NCI-H748 treated with DMSO at 0.1 percent for 48 hours (cell line): Measurements from ENCODE around the gene FAM3B.

Experiments
- DNase-seq: peaks from one replicate; lab custom pipeline; 2025; lab: John Stamatoyannopoulos, UW

FAM3B gene

DNA sequence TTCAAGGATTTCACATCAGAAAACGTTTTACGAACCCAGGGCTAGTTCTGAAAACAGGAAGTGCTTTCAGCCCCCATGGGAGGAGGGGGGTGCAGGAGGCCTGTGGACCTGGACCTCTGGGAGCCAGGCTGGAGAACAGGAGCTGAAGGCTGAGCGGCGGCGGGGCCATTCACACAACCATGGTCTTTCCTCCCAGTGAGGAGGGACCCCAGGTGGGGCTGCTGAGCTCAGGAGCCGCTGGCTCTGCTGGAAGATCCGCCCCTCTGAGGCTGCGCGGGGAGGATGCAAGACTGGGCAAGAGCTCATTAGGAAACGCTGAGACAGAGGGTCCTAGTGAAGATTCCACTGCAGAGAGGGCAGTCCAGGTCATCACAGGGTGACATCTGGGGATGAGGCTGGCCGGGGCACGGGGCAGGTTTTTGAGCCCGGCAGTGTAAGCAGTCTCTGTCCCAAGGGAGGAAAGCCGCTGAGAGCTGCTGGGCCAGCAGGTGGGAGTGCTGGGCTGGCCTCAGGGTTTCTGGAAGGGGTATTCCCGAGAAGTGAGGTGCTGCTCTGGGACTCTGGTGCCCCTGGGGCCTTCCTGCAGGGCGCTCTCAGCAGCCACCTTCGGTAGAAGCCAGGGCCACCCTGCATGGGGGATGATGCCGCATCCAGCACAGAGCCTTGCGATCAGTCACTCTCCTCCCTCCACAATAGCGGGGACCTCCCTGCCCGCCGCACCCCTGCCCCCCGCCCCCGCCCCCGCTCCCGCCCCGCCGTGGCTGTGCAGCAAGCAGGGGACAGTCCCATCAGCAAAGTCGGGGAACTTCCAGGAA is 52.7 kb downstream of the FAM3B start:
- DNase-seq: no peak

DNA sequence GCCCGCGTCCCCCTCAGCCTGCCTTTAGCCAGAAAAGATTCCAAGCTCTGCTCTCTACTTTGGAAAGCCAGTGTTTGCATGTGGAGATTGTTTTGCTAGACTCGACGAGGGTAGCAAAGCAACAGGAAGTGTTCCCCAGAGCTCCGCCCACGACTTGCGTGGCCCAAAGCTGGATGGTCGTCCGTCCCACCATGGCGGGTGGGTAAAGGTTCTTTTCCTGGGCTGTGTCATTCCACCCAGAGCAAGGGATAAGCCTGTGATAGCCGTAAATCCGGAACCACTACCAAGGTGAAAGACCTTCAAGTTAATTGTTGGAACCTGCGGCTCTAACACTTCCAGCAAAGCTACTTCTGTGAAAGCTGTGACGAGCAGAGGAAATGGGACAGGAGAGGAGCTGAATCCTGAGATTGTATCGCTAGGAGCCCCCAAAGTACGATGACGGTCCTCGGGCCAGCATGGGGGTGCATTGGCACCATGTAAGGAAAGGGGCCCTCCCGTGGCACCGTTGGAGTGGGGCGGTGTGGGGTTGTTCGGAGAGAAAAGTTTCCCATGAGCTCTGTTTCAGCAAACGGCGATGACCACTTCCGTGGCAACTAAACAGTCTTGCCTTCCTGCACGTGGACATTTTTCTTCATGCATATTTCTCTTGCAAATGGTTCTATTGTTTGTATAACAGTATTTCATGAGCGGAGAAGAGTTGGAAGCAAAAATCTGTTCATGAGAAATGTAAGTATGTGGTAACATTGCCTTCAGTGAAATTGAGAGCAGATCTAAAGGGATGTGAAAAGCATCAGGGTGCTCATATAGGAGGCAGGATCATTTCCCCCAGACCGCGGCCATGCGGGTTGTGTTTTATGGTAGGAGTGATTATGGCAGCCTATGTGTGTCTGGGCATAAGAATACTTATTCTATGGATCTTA is 53.6 kb downstream of the FAM3B start:
- no peak for DNase-seq

DNA sequence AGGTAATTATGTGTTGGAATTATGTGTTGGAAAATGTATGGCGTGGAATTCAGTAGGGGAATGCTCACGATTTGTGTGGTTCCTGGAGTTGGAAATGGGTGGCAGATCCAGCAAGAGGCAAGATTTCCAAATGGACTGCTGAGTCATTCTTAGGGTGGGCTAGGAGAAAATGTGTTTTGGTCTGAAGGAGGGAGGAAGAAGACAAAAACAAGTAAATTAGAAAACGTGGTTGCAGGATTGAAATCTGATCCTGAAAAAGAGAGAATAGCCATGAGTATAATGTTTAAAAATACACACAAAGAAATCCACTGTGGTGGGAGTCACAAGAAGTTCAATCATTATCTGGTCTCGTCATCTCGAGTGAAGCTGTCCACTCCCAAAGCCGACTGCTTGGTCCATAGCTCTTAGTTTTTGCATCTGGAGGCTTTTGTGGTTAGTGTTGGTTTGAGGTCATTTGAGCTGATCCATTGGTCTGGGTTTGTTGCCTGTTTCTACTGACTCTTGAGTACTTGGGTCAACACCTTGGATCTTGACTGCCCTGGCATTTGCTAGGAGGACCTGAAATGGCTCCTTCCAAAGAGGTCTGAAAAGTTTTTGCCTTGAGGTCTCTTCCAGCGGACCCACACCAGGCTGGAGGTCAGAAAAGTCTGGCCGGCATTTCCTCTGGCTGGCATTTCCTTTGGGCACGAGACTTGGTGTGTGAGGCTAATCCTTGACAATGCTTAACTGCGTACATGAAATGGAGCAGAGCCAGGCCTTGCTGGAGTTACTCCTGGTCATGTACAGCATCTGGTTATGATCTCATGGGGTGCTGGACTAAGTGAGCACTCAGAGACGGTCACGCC is 54.5 kb downstream of the FAM3B start:
- DNase-seq: no peak

DNA sequence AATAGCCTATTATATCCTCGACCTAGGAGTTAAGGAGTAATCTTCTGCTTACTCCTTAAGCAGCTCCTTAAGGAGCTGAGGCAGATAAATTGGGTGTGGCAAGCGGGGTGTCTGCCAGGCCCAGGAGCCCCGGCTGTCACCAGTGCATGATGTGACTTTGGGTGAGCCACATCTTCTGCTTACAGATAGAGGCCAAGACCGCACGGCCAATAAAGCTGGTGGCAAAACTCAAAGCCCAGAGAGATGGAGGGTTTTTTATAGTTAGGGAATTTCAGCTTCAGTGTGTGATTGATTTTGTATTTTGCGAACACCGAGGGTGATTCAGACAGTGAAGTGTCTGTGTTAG is 55.1 kb downstream of the FAM3B start:
- DNase-seq: no peak

DNA sequence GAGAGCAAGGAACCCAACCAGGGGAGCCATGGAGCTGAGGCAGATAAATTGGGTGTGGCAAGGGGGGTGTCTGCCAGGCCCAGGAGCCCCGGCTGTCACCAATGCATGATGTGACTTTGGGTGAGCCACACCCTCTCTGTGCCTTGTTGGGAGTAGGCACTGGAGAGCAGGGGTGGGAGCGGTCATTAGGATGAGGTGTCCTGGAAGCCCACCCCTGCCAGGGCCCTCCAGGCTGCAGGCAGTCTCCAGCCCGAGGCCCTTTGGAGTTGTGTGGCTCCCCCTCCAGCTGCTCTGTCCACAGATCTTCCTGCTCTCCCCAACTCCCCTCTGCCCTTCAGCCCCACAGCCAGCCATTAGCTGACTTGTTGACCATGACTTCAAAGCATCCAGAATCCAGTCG is 56.7 kb downstream of the FAM3B start:
- no peak for DNase-seq

DNA sequence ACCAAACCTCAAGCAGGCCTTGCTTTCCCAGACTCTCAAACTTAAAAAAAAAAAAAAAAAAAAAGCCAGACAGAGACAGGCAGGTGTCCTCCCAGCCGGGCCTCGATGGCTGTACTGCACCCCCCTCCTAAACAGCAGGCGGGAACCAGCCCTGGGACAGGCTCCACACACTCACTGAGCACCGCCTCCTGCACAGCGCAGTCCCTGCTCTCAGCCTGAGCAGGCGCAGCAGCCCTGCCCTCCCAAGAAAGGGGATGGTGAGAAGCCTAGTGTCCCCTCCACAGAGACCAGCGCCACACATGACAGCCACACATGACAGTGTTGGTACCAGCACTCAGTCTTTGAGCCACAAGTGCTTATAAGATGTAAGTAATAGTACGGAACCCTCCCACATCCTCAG is 57.2 kb downstream of the FAM3B start:
- DNase-seq: no peak

DNA sequence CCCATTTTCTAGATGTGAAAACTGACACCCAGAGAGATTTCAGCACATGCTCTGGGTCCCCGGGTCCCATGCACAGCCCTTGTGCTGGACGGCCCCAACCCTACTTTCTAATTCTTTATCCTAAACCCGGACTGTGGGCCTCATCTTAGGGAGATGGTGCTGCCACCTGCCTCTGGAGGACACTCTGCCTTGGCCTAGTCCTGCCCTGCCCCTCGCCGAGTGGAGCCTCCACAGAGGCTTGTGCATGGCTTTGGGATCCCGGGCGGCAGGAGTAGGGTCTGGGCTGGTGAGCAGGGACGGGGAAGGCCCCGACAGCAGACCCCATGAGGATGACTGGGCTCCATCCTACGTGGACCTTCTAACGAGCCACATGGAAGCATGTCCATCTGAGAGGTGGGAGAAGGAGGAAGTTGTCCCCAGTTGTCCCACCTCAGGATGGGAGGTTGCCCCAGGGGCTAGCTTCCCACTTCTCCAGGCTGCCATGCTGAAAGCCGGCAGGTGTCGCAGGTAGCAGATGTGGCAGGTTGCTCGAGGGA is 57.6 kb downstream of the FAM3B start:
- no peak for DNase-seq

DNA sequence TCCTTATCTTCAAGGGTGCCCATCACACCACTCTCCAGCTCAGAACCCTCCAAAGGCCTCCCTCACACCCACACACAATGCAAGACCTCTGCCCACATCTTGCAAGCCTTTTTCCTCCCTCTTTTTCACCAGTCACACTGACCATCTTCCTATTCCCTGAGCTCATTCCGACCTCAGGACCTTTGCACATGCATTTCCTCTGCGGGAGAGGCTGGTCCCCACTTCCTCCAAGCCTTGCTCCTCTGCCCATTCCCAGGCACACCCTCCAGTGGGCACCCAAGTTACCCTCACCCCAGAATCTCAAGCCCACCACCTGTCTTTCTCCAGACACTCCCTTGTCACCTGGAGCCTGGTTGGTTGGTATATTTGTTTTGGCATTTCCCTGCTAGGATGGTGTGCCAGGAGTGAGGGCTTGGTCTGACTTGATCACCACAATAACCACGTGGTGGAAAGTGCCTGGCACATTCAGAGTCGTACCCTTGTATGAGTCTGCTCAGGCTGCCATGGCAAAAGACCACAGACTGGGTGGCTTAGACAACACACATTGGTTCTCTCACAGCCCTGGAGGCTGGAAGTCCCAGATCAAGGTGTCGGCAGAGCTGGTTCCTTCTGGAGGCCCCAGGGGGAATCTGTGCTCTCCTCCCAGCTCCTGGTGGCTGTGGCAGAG is 58.4 kb downstream of the FAM3B start:
- no peak for DNase-seq

DNA sequence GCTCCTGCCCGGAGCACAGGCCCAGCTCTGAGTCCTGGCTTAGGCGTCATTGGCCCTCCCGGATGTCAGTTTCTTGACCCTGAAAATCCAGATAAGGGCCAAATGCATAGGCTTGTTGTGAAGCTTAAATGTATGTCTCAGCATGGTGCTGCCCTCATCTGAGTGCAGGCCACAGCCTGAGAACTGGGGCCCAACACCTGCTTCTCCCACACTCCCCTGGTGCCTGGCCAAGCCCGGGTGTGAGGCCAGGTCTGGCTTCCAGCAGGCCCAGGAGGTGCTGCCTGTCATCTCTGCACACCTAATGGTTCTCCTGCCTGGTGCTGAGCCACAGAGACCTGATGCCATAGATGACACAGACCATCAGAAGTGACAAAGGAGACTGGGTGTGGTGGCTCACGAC is 59.3 kb downstream of the FAM3B start:
- no peak for DNase-seq

DNA sequence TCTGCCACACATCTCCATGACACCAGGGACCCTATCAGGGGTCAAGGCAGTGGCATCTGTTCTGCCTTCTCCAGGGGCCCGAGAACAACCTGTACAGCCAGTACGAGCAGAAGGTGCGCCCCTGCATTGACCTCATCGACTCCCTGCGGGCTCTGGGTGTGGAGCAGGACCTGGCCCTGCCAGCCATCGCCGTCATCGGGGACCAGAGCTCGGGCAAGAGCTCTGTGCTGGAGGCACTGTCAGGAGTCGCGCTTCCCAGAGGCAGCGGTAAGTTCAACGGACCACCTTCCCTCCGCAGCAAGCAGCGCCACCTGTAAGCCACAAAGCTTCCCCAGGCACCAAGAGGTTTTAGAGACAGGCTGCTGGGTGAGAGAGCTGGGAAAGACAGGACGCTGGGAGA is 61.1 kb downstream of the FAM3B start:
- no peak for DNase-seq

DNA sequence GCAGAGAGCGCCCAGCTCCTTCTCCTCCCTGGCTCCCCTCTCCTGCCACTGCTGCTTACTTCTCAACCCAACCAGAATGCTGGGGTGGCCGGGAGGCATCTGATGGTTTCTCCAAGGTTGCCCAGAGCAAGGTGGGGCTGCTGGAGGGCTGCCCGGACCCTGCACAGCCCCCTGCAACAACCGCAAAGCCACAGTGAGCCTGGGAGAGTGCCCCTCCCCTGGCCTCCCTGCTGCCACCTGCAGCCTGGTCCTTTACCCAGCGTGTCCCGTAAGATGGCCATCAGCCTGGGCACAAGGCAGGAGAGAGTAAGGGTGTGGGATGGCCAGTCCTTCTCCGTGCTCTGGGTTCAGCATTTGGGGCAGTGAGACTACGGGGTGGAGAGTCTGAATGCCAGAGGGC is 62.2 kb downstream of the FAM3B start:
- no peak for DNase-seq

DNA sequence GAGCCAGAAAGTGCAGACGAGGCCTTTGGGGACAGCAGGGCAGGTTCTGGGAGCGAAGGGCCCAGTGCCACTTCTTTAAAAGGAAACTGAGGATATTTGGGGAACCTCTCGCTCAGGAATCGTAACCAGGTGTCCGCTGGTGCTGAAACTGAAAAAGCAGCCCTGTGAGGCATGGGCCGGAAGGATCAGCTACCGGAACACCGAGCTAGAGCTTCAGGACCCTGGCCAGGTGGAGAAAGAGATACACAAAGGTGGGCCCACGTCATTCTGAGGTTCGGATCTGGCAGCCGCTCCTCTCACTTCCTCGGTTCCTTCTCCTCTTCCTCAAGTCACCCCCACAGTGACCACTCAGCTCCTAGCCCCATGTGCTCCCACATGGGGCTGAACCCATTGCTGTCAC is 63.3 kb downstream of the FAM3B start:
- DNase-seq: no peak

DNA sequence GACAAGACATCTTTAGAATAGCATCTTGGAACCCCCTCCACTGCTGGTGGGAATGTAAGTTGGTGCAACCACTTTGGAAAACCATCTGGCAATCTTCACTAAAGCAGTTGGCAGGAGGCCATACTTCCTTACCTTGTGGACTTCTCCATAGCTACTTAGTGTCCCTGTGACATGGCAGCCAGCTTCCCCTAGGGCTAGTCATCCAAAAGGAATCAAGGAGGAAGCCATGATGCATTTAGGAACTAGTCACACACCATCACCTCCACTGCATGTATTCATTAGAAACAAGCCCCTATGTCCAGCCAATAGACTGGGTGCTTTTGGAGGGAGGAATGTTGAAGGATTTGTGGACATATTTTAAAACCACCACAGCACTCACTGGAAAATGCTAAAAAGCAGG is 65.1 kb downstream of the FAM3B start:
- DNase-seq: no peak

DNA sequence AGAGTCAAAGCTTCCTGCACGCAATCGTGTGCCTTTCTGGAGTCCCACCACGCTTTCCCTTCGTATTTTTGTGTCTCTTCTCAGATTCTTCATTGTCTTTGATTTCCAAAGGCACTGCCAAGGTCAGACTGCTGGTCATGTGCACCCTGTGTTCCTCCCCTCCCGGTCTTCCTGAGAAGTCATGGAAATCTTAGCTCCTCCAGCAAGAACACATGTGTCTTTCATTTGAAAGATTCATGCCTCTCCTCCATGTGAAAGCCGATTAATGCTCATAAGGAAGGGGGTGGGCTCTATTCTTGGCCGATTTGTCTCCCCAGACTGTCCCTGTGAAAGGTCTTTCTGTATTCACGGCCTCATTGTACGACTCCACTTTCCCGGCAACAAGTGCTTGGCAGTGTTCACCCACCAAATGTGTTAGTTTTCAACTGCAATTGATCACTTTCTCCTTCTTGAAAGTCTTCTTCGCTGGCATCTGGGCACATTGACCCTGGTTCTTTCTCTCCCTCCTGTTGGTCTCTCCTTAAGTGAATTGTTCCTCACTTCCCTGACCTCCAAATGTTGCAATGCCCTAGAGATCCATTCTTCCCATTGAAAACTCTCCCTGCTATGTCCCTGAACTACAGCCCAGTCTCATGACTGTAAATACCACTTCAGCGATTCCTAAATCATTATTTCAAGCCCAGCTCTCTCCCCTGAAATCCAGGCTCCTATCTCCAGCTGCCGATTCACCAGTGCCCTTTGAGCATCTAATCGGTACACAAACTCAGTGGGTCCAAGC is 70.6 kb downstream of the FAM3B start:
- DNase-seq: no peak

DNA sequence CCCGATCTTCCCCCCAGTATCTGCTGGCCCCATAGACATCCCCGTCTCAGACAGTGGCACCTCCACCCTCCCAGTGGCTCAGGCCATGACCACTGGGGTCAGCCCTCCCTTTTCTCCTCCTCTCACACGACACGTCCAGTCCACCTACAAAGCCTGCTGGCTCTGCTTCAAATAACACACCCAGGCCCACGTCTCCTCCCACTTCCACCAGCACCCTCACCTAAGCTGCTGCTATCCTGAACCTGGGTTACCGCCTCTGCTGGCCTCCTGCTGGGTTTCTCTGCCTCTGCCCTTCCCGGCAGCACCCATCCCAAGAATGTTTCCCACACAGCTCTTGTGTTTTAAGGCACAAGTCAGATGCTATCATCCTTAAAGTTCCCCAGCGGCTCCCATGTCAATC is 71.2 kb downstream of the FAM3B start:
- DNase-seq: no peak

DNA sequence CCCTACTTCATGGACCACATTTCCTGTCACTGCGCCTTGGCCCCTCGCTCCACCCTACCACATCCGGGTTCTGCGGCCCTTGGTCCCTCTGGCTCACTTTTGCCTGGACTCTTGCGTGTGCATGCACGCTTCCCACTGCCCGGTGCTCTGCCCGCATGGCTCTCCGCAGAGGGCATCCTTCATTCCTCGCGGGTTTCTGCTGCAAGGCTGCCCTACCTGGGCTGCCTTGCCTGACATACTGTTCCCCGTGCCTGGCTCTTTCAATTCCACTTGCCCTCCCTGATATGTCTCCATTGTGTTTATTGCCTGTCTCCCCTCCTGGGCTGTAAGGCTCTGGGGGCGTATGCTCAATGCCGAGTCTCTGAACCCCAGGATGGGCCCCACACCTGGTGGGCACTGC is 71.7 kb downstream of the FAM3B start:
- DNase-seq: no peak

DNA sequence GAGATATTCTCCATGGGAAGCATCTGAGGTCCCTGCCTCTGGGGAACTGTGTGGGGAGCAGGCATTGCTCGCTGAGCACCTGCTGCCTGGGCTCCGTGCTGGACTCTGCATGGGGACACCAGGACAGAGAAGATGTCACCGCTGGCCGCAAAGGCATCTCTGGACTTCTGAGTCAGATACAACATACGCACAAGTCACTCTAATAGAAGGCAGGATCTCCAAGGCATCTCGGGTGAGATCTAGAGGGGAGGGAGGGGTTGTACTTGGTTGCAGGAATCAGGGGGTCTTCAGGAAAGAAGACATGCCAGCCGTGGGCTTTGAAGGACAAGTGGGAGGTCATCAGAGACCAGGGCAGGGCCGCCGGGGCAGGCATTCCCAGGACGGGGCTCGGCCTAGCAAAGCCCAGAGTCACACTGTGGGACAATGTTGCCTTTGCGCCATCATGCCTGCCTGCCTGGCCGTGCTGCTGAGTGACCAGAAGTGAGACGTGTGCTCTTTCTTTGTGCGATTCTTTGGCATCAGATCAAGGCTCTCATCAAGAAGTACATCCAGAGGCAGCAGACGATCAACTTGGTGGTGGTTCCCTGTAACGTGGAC is 73.5 kb downstream of the FAM3B start:
- DNase-seq: no peak

DNA sequence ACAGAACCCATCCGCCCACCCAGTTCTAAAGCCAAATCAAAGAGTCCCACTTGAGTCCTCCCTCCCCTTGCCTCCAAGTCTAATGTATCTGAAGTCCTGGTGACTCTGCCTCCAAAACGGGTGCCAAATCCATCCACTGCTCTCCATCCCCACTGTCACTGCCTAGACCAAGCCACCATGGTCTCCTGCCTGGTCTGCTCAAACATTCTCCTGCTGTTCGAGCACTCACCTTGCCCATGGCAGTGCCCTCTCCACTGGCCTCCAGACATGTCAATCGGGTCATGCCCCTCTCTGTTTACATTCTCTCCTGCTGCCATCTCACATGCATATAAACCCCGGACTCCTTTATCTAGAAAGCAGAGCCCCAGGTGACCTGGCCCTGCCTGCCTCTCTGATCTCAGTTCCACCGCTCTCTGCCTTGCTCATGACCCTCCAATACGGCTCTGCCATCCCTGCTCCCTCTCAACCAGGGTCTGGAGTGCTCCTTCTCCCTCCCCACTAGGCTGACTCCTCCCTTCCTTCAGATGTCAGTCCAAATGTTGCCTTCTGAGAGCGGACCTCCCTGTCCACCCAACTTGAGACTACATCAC is 77.4 kb downstream of the FAM3B start:
- no peak for DNase-seq

DNA sequence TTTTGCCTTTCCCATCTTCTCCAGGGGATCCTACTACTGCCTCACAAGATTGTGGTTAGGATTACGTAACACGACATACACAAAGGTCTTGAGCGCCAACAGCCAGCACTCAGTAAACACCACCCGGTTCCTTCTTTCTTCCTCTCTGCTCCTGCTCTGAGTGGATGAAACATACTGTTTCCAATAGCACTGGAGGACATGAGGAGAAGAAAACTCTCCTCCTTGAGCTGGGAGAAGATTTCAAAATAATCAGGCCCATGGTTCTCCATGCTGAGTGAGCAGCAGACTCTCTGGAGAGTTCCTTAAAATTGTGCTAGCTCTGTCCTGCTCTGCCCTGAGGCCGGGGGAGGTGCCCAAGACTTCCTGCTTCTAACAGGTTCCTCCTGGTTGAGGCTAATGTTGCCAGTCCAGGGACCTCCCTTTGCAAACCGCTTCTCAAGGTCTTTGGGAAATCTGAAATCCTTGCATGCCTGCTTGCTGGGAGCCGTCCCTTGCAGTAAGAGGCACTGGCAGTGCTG is 80.0 kb downstream of the FAM3B start:
- DNase-seq: no peak

DNA sequence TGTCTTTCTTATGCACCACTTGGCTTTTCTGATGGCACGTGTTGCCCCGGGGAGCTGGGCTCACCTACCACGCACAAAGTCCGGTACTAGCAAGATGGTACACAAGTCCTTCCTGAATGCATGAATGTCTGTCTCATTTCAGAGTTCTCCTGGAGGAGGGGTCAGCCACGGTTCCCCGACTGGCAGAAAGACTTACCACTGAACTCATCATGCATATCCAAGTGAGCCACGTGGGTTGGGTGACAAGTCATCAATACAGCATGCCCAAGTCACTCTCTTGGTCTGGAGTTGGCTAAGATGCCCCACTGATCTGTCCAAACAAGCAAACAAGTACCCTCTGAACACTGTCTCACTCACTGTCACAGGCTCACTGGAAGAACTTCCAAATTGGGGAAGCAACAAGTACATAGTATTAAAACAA is 80.9 kb downstream of the FAM3B start:
- no peak for DNase-seq
